Dedifferentiated amniotic fluid mesenchymal stem cell (primary cell): ENCODE data around the gene FRMD1.
A peak's percentile ranks its signal among the peaks of the same experiment; 100 is the strongest.

Experiments used
- DNase-seq: peaks from one replicate; pipeline ENCODE4 v3.0.0-alpha.2; 2016; ENCODE audit errors: extremely low spot score

Gene FRMD1

DNA sequence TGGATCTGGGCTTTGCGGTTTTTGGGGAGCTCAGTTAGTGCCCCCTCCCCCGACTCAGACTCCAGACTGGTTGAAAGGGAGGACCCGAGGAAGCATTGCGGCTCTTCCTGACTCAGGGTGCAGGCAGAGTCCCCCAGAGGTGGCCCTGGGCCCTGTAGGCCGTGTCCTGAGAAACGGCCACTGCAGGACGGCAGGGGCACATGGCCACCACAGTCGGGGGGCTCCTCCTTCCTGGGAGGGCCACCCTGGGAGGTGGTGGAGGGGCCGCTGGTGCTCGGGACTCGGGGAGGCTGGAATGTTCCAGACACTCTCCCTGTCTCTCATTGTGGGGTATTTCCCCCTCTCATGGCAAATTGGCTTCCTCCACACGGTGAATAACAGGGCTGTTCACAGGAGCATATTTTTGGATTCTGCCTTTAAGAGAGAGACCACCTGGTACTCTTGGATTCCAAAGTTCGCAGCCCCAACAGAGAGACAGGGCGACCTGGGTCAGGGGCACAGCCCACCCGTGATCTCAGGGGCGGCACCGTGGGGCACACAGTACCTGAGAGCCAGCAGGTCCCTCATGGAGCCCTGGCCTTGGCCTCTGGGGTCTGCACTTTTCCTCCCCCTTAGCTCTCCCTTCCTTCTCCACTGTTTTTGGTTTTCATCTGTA is 35.7 kb downstream of the FRMD1 start:
- no peak for DNase-seq

DNA sequence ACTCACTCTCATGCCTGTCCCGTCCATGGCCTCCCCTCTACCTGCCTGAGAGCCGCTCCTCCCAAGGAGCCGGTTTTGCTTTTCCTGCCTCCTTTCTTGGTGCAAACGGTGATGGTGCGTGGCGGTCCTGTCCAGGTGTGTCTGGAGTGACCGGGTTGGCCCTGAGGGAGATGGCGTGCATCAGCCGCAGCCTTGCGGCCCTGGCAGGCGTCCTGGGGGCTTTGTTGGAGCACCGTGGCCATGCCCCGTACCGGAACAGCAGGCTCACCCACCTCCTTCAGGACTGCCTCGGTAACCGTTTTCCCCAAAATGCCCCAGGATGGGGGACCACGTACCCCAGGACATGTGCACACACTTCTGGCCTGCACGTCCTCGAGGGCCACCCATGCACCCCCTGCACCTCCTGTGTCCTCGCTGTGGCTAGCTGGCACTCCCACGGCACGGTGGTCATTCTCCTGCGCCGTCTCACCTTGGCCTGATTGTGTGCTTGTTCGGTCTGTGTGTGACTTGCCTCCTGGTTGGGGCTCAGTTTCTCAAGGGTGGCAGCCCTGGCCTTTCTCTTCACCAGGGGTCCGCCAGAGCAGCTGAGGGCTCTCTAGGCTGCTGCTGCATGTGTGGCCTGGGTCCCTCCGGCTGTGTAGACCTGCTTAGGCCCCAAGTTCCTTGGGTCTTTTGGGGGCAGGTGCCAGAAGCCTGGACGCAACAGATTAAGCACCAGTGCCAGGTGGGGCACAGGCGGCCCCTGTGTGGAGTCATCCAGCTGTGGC is 36.4 kb downstream of the FRMD1 start:
- DNase-seq: no peak

DNA sequence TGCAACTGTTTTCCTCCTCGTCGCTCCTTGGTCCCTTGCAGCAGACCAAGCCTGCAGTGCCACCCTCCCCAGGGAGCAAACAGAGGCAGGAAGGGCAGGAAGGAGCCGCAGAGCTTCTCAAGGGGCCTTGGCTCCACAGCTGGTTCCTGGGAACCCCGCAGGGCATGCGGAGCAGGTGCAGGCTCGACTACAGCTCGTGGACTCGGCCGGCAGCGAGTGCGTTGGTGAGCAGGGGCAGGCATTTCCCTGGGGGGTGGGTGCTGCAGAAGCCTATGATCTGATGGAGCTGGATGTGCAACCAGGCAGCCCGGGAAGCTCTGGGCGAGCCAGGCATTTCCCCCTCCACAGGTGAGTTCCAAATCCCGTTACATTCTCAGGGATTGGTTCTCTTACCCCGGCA is 37.1 kb downstream of the FRMD1 start:
- no peak for DNase-seq

DNA sequence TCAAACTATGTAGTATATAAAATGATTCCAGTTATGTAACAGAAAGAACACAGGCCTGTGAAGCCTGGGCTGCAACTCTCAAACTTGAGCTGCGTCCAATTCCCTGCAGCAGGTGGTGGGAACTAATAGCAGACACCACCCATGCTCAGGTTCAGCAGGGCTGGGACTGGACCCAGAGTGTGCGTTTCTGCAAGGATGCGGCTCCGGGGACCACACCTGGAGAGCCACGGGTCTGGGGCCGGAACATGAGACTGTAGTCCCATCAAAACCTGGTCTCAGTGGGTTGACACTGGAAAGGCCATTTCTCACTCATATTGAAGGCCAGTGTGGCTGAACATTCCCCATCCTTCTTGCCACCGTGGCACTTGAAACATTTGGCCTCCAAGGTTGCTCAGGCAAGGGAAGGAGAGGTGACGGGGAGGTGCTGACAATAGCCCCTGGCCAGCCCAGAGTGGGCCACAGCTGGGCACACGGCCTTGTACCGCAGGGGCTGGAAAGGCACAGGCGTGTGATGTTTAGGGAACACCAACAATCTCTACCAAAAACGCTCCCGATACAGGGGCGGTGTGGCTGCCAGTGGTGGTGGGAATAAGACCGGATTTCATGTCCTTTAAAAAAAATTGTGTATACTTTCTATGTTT is 38.0 kb downstream of the FRMD1 start:
- no peak for DNase-seq

DNA sequence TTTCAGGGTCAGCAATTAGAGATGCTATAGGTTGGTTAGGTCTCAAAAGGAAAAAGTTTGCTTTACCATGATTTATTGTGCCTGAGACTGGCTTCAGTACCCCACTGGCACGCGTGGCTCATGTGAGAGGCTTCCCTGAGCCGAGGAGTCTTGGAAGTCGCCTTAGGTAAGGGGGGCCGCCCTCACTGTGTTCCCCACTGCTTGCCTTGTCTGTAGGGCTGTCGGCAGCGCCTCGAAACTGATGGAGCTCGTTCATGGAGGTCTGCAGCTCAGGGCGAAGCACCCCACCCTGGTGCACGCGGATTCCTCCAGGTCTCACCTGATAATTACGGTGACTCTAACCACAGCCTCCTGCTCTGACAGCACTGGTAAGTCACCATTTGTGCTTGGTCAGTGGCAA is 39.2 kb downstream of the FRMD1 start:
- no peak for DNase-seq

DNA sequence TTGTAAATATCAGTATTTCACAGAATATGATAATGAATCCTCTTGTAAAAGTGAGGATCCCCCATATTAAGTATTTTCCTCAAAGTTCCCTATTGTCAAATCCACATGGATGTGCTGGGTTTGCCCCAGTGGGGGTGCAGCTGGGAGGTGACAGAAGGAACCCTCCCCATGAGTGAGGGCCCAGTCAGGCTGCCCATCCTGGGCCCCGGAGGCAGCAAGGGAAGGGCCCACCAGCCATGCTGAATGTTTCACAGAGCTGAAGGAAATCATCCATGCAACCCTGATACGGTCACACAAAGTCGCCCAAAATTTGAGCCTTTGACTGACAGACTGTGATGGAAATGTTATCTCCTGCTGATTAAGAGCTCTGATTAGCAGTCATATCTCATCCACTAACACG is 39.7 kb downstream of the FRMD1 start:
- DNase-seq: no peak

DNA sequence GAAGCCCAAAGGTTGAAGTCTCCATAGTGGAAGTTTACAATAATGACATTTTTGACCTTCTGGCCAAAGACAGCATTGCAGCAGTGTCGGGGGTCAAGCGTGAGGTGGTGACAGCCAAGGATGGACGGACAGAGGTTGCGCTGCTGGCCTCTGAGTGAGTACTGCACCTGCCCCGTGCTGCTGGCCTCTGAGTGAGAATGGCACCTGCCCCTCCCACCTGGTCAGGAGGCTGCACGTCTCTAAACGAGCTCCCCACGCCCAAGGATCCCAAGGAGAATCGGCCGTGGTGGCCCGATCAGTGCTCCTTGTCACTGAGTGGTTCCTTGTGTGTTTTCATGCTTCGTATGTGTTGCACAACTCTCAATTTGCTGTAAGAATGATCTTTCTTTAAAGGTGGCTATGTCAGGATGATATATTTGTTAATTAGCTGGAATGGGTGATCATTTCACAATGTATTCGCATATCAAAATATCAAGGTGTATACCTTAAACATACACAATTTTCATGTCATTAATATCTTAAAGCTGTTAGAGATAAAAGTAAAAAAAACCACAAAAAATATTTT is 40.4 kb downstream of the FRMD1 start:
- DNase-seq: no peak

DNA sequence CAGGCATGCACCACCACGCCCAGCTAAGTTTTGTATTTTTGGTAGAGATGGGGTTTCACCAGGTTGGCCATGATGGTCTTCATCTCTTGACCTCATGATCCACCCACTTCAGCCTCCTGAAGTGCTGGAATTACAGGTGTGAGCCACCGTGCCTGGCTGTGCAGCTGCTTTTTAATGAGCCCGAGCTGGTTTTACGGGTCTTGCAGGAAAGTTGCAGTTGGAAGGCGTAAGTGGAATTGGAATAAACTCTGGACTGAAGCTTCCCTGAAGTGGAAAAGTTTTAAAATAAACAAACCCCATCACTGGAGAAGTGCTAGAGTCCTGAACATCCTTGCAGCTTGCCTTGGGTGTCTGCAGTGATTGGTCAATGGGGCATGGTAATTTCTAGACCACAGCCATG is 41.2 kb downstream of the FRMD1 start:
- DNase-seq: no peak

DNA sequence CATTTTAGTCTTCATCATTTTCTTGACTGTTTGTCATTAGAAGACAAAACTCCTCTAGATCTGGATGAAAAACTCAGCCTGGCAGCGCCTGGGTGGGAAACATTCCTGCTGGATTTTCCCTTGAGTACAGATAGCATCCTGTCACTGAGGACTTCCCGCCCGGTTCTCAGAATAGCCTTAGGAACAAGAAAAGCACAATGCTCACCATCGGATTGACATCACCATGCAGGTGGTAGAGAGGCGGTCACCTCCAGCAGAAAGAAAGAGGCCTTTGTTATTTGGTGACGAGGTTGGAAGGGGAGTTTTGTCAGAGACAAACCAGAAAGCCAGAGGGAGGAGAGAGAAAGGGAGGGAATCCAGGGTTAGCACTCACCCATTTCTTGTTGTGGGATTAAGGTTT is 41.8 kb downstream of the FRMD1 start:
- no peak for DNase-seq

DNA sequence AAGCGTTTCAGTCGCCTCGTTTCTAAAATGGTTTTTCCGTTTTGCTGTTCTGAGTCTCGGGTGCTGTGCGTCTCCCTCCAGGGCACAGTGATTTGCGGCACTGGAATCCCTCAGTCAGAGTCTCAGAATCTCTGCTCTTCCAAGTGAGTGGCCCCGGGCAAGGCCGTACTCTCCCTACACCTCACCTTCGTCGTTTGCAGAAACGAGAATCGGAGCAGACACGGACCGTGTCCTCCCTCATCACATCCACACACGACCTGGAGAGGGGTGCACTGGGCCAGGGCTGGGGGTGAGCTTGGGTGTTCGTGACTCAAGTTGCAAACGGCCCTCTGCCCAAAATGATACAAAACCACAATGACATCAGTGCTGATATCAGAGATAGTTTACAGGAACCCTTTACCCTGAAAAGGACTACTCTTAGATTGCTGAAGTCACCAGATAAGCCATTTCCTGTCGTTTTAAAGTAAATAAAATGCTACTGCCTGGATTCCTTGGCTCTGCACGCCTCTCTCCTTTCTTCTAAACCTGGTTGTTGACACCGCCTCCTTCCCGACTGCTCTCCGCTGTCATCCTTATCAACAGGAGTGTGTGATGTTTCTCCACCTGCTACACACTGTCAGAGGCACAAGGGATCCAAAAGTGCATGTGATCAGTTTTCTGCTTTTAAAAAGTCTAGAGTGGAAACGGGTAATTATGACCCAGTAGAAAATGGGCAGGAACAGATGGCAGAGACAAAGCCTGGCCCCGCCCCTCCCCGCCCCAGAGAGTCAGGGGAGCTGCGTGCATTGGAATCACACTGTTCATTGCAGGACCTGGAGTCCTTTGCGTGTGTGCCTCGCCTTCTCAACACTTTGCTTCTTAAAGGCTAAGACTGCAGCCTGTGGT is 43.1 kb downstream of the FRMD1 start:
- DNase-seq: no peak

DNA sequence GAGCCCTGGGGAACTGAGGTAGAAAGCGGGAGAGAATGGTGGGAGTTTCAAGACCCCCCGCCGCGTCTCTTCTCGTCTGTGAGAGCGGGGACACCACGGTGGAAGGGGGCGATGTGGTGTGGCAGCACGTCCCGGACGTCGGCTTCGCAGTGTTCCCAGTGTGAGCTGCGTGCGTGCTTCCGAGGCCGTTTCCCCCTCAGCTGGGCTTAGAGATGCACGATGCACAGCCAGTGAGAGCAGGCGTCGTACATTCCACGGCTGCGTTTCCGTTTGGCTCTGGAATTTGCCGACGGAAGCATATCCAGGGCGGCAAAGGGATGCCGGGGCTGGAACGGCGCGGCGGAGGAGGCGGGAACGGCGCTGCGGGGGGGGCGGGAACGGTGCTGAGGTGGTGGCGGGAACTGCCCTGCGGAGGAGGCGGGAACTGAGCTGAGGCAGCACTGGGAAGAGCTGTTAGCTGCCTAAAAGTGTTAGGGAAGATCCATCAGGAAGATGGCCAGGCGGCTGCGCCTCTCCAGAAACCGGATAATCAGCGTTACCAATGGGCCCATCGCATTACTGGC is 43.8 kb downstream of the FRMD1 start:
- no peak for DNase-seq

DNA sequence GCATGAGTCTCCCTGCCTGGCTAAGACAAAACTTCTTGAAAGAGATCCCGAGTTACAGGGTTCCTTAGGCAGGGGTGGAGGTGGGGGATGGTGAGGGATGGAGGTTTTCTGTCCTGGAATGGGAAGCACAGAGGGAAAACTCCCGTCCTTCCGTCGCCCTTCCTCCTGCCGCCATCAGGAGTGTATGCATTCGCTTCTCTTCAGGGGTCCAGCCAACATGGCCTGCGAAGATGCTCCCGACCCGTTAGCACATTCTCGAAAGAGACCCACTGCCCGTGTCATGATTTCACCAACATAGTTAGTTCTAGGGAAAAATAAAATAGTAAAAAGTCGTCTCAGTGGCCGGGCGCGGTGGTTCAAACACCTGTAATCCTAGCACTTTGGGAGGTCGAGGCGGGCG is 44.5 kb downstream of the FRMD1 start:
- DNase-seq: no peak

DNA sequence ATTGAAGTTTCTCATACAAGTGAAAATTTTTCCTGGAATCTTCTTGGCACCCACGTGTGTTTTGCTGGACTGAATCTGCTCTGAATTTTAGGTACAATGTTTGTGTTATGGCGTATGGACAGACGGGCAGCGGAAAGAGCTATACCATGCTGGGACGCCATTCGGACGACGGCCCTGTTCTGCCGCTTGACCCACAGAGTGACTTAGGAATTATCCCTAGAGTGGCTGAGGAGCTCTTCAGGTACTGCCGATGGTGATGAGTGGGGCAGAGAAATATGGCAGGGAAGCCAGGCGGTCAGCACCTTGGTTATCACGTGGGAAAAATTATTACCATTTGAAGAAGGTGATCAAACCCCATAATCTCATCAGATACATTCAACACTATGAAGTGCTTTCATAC is 45.2 kb downstream of the FRMD1 start:
- DNase-seq: no peak

DNA sequence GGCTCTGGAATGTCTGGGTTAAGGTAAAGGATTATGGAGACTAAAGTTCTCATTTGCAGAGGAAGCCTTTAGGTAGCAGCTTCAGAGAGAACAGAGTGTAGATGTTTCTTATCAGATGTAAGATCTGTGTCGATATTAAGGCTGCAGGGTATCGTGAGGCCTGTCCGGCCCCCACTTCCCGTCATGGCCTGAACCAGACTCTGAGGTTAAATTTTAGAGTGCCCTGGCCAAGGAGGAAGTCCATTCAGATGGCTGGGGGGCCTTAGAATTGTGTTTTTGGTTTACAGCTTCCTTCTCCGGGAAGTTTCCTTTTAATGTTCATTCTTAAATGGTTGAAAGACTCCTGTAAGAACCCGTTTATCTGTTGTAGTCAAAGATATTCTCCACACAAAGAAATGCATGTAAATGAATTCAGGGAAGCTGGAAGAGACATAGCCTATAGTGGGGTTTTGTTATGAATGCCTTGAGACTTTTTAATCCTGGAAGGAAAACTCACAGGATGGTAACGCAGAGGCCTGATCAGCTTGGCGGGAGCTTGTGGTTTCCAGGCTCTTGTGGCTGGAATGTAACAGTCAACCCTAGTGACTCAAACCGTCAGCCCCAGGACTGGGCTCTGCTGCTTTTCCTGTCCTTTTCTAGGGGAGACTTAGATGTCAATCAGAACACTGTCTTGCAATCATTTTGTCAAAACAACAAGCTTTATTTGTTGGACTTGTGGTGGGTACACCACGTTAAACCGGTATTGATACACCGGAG is 46.8 kb downstream of the FRMD1 start:
- DNase-seq: no peak

DNA sequence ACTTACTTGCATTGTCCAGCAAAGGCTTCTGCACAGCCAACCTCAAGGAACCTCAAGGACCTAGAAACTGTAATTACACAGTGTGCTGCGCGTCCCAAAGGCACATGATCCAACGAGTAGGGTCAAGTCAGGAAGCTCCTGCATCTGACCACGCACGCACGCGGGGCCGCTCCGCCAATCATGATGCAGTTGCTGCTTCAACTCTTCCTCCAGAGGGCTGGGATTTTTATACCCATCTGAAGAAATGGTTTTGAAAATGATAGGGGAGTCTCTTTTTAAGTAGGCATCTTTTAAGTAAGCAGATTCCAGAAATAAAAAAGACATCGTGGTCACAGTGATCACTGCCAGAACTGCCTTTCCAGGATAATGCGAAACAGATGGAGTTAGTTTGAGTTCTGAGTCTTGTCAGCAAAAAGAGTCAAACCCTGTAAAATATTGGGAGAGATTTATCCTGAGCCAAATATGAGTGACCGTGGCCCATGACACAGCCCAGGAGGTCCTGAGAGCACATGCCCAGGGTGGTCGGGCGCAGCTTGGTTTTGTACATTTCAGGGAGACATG is 47.5 kb downstream of the FRMD1 start:
- peak; percentile 28 for DNase-seq

DNA sequence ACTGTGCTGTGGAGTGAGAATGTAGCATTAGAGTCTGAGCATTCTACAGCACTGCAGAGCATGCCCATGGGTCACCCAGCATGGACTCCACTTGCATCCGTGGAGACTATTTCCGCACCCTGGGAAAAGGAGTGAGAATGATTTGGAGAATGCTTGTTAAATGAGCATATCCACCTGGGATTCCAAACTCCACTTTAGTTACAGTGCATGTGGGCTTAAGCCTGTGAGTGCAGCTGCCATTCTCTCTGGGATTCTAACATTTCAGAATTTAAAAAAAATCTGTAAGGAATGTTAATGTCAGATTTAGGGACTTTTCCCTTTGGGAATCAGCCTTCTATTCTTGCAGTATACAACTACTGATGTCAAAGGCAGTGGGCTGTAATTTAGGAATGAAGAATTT is 48.1 kb downstream of the FRMD1 start:
- DNase-seq: no peak

DNA sequence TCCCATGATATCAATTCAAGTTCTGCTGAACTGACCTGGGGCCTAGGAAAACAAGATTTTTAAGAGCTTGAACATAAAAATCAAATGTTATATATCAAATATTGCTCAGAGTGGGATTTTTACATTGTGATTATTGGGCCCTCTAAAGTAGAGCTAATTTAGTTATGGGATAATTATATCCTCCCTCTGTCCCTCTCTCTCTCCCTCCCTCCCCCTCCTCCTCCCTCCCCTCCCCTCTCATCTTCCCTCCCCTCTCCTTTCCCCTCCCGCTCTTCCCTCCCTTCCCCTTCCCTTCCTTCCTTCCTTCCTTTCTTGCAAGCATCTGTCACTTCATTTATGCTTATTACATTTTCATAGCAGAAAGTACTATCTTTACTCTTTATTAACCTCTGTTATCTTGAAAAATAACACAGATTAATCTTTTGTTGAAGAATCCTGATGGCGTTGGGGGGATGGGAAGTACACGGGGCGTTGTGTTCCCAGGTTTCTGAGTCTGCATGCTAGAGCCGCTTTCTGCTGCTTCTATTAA is 48.7 kb downstream of the FRMD1 start:
- DNase-seq: no peak

DNA sequence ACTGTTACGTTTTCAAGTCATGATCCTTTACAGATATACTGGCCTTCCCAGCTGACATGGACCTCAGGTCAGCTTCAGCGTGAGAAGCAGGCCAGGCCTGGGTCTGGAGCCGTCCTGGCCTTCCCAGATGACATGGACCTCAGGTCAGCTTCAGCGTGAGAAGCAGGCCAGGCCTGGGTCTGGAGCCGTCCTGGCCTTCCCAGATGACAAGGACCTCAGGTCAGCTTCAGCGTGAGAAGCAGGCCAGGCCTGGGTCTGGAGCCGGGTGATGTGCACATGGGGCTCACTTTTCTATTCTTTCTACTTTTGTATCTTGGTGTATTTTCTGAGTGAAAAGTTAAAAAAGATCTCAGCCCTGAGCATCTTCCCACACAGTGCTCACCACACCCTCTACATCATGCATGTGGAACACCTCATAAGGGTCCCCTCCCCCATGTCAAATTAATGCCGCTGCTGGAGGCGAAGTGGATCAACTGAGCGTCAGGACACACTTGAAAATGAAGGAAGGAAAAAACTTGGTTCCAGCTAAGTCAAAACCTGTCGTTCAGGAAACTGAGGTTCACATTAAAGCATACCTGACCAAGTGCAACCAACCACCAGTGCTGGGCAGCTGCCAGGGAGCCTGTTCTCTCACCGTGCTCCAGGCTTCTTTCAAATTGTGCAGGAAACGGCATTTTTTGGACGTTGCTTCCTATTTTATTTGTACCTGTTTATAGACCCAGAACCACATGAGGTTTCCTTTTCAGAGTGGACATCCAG is 49.4 kb downstream of the FRMD1 start:
- DNase-seq: no peak

DNA sequence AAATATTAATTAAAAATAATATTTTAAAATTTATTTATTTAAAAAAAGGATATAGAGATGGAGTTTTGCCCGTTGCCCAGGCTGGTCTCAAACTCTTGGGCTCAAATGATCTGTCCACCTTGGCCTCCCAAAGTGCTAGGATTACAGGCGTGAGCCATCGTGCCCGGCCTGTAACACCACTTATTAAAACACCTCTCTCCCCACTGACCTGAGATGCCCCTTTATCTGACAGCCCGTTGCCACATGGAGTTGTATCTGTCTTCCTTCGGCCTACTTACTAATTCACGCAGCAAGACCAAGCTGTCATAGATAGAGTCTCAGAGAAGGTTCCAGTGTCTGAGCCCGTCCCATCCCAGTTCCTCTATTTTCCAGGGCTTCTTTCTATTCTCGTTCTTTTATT is 50.8 kb downstream of the FRMD1 start:
- DNase-seq: no peak
